Body of pancreas (tissue), 4 donors: ENCODE data around the gene PHC2.

Experiments used
- CTCF ChIP-seq, 7 experiments: fragments of 450-650 bp in 4 of 7; fragments of 200-600 bp in 3 of 7; sonication (generic) in 3 of 7; IDR thresholded peaks; one replicate each; pipeline ENCODE4 v1.5.1; 2016 to 2019; ENCODE audit warnings: antibody characterized with exemption in 7 of 7
- POLR2A ChIP-seq, 3 donors: fragments of 450-650 bp; IDR thresholded peaks; one replicate each; pipeline ENCODE4 v1.6.1; 2016; ENCODE audit warnings: antibody characterized with exemption in 3 of 3, mild to moderate bottlenecking in 2 of 3

DNA sequence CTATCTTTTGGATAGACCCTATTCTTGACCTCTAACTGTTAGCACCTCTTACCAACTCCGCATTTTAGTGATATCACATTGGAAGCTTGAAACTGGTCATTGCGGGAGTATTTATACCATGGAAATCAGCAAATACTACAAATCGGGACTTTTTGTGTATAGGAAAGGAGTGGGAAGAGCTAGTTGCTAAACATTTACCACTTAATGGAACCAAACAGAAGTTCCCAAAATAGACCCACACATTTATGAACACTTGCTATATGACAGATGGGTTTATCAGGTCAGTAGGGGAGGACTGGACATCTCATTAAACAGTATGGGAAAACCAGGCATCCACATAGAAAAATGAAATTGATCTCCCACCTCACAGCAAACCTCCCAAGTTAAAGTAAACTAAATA is 29.4 kb downstream of the PHC2 start:
- TF ChIP-seq CTCF (IDR thresholded peaks at IDR 0.05): no peak
- no peak for TF ChIP-seq POLR2A (IDR thresholded peaks at IDR 0.05)
